HG02759 (cell line): ENCODE data around the gene THAP4.

Experiments used
- ATAC-seq: cut with Tn5 transposase; IDR thresholded peaks from one replicate; pipeline ENCODE4 v1.9.1; 2021; ENCODE audit warnings: mild to moderate bottlenecking, moderate library complexity; ENCODE audit not compliant: unreplicated experiment

The THAP4 gene

GRCh38 chr2:241639385-241639784 lies 2.4 kb upstream of the THAP4 start:
- no peak for ATAC-seq

- no peak for ATAC-seq
Measured at GRCh38 chr2:241638940-241639339, 2.0 kb upstream of the THAP4 start.

- ATAC-seq = peak; percentile 25
Measured at GRCh38 chr2:241637795-241638660, 1.1 kb upstream of the THAP4 start.

GRCh38 chr2:241636182-241637017 lies 558 bp downstream of the THAP4 start:
- peak; percentile 34 for ATAC-seq

GRCh38 chr2:241635756-241636155 lies 1.2 kb downstream of the THAP4 start:
- no peak for ATAC-seq

- ATAC-seq = no peak
Measured at GRCh38 chr2:241633561-241633960, 3.4 kb downstream of the THAP4 start.

- no peak for ATAC-seq
Measured at GRCh38 chr2:241632478-241633325, 4.3 kb downstream of the THAP4 start.

GRCh38 chr2:241629762-241630435 lies 7.1 kb downstream of the THAP4 start:
- ATAC-seq = no peak

GRCh38 chr2:241627675-241628074 lies 9.3 kb downstream of the THAP4 start:
- no peak for ATAC-seq

GRCh38 chr2:241620419-241620769 lies 16.6 kb downstream of the THAP4 start:
- no peak for ATAC-seq

GRCh38 chr2:241619597-241620418 lies 17.1 kb downstream of the THAP4 start:
- no peak for ATAC-seq

GRCh38 chr2:241618829-241619228 lies 18.1 kb downstream of the THAP4 start:
- ATAC-seq = no peak

- ATAC-seq = no peak
Measured at GRCh38 chr2:241618296-241618805, 18.6 kb downstream of the THAP4 start.

GRCh38 chr2:241617431-241618154 lies 19.4 kb downstream of the THAP4 start:
- peak; percentile 47 for ATAC-seq

GRCh38 chr2:241616168-241617125 lies 20.5 kb downstream of the THAP4 start:
- ATAC-seq = no peak

- ATAC-seq = no peak
Measured at GRCh38 chr2:241615522-241616052, 21.4 kb downstream of the THAP4 start.

GRCh38 chr2:241615041-241615440 lies 21.9 kb downstream of the THAP4 start:
- no peak for ATAC-seq
